Activated CD8-positive, alpha-beta memory T cell treated with anti-CD3 and anti-CD28 coated beads for 48 hours (primary cell): ENCODE results near the gene ZW10.
"Not testable (repeated sequence)": the region's sequence is repeated elsewhere in the genome, so short reads cannot be mapped to it uniquely, and the experiment has no call there.

Experiments used
- DNase-seq, 3 experiments: peaks; one replicate each; pipeline ENCODE4 v3.0.0-alpha.2; 2020; ENCODE audit warnings: low read depth in 2 of 3, low spot score in 2 of 3

The ZW10 gene

GRCh38 chr11:113760241-113760640 is 13.3 kb downstream of the ZW10 start:
- no peak for DNase-seq

GRCh38 chr11:113752932-113753331 is 20.6 kb downstream of the ZW10 start:
- DNase-seq: no peak

- no peak for DNase-seq
Observed at GRCh38 chr11:113736323-113736722, 37.2 kb downstream of the ZW10 start.

- DNase-seq: no peak
Observed at GRCh38 chr11:113732092-113732491, 41.4 kb downstream of the ZW10 start.

- DNase-seq: no peak
Observed at GRCh38 chr11:113730887-113731726, 42.4 kb downstream of the ZW10 start.

- no peak for DNase-seq
Observed at GRCh38 chr11:113729456-113729855, 44.0 kb downstream of the ZW10 start.

- no peak for DNase-seq
Observed at GRCh38 chr11:113728814-113729213, 44.7 kb downstream of the ZW10 start.

GRCh38 chr11:113725913-113726312 is 47.6 kb downstream of the ZW10 start:
- DNase-seq: no peak

- no peak for DNase-seq
Observed at GRCh38 chr11:113725407-113725806, 48.1 kb downstream of the ZW10 start.

- no peak for DNase-seq
Observed at GRCh38 chr11:113724778-113725177, 48.7 kb downstream of the ZW10 start.

- DNase-seq: no peak
Observed at GRCh38 chr11:113723787-113724186, 49.7 kb downstream of the ZW10 start.

- no peak for DNase-seq
Observed at GRCh38 chr11:113722934-113723333, 50.6 kb downstream of the ZW10 start.

GRCh38 chr11:113722221-113722620 is 51.3 kb downstream of the ZW10 start:
- no peak for DNase-seq

- DNase-seq: no peak
Observed at GRCh38 chr11:113721462-113722066, 51.9 kb downstream of the ZW10 start.

- not testable (repeated sequence) for DNase-seq
Observed at GRCh38 chr11:113720478-113720877, 53.0 kb downstream of the ZW10 start.

GRCh38 chr11:113715882-113716625 is 57.4 kb downstream of the ZW10 start:
- DNase-seq: no peak

- DNase-seq: no peak
Observed at GRCh38 chr11:113715273-113715672, 58.2 kb downstream of the ZW10 start.

GRCh38 chr11:113710989-113711388 is 62.5 kb downstream of the ZW10 start:
- no peak for DNase-seq

GRCh38 chr11:113705871-113706655 is 67.4 kb downstream of the ZW10 start, which contains the start of gene TMPRSS5:
Gene TMPRSS5, minus strand, starts transcription at chr11:113706308. Its CDS starts 84 bp downstream, at chr11:113706224.
- DNase-seq: no peak

- not testable (repeated sequence) for DNase-seq
Observed at GRCh38 chr11:113703551-113703950, 69.9 kb downstream of the ZW10 start.

- DNase-seq: no peak
Observed at GRCh38 chr11:113701491-113701890, 72.0 kb downstream of the ZW10 start.
